Stimulated activated CD4-positive, alpha-beta T cell treated with anti-CD3 and anti-CD28 coated beads, Interleukin-1b, Interleukin-23, amount 100 ng/mL, for 1 hour (primary cell): ENCODE data around the gene PLSCR2.
"Not testable (repeated sequence)": the region's sequence is repeated elsewhere in the genome, so short reads cannot be mapped to it uniquely, and the experiment has no call there.

ENCODE experiments used
- DNase-seq, 2 donors: peaks; one replicate each; pipeline ENCODE4 v3.0.0-alpha.2; 2020; ENCODE audit warnings: low read depth in 2 of 2

The PLSCR2 gene

GRCh38 chr3:146421819-146422759 is 47.3 kb downstream of the PLSCR2 start:
- DNase-seq: no peak

- no peak for DNase-seq
These were observed 53.0 kb downstream of the PLSCR2 start for GRCh38 chr3:146416366-146416765.

GRCh38 chr3:146414010-146414409 is 55.4 kb downstream of the PLSCR2 start:
- no peak for DNase-seq

GRCh38 chr3:146412711-146413110 is 56.6 kb downstream of the PLSCR2 start:
- not testable (repeated sequence) for DNase-seq

- no peak for DNase-seq
These were observed 61.4 kb downstream of the PLSCR2 start for GRCh38 chr3:146407956-146408355.

GRCh38 chr3:146404436-146404835 is 64.9 kb downstream of the PLSCR2 start:
- DNase-seq: no peak

- no peak for DNase-seq
These were observed 65.6 kb downstream of the PLSCR2 start for GRCh38 chr3:146403792-146404191.

GRCh38 chr3:146396792-146397191 is 72.6 kb downstream of the PLSCR2 start:
- DNase-seq: no peak

- no peak for DNase-seq
These were observed 74.2 kb downstream of the PLSCR2 start for GRCh38 chr3:146395164-146395563.

GRCh38 chr3:146390957-146391356 is 78.4 kb downstream of the PLSCR2 start:
- DNase-seq: no peak

GRCh38 chr3:146390006-146390772 is 79.2 kb downstream of the PLSCR2 start:
- DNase-seq: no peak

GRCh38 chr3:146387566-146387965 is 81.8 kb downstream of the PLSCR2 start:
- no peak for DNase-seq

- no peak for DNase-seq
These were observed 82.4 kb downstream of the PLSCR2 start for GRCh38 chr3:146386936-146387335.

- DNase-seq: no peak
These were observed 84.6 kb downstream of the PLSCR2 start for GRCh38 chr3:146384786-146385185.
